HepG2 (cell line): ENCODE data around the gene PRKD2. TPM values are rescaled to one million over a fixed set of nuclear protein-coding genes. Genes with fewer than 3 reads are reported as not detected.
A peak's percentile ranks its signal among the peaks of the same experiment; 100 is the strongest.

ENCODE experiments used
- ATAC-seq: fragments of 200-7000 bp; cut with Tn5 transposase; 3 replicates; pipeline ENCODE4 v1.9.1; 2020; ENCODE audit warnings: mild to moderate bottlenecking, moderate library complexity
- BruUV-seq: library from RNA; stranded (reverse); fragments of 400-500 nt; replicated peaks from 2 replicates; lab custom pipeline; 2021; lab: Mats Ljungman, UMichigan
- CTCF ChIA-PET: fragments of 300-600 bp; formaldehyde crosslinking; extraction: SDS; loops from one replicate; lab custom pipeline; 2021; ENCODE audit warnings: low total read pairs, inconsistent platforms, low intra/inter-chr PET ratio; lab: Yijun Ruan, JAX
- POLR2A ChIA-PET: fragments of 350-600 bp; sonication (Branson Sonifier 250); formaldehyde crosslinking; loops from one replicate; lab custom pipeline; 2020; ENCODE audit warnings: antibody characterized with exemption, inconsistent platforms; lab: Yijun Ruan, JAX
- DNase-seq: peaks from one replicate; pipeline ENCODE4 v3.0.0-alpha.2; 2015; ENCODE audit warnings: low spot score
- FAIRE-seq: peaks from 3 replicates; lab custom pipeline; 2011; peaks lifted over from hg19 to GRCh38; lab: Jason Lieb, UNC
- H2AFZ ChIP-seq: one replicate; pipeline ENCODE4 v1.6.1; 2011; ENCODE audit warnings: low read length, inconsistent platforms
- H3K27ac ChIP-seq: fragments of 300-600 bp; 3 replicates; pipeline ENCODE4 v1.8.0; 2011; ENCODE audit warnings: mixed run types, mild to moderate bottlenecking, mixed read lengths, low read length, inconsistent platforms; ENCODE audit not compliant: insufficient read depth; ENCODE audit errors: extremely low read length
- H3K27me3 ChIP-seq, 2 experiments: fragments of 200-600 bp in 1 of 2; 2 replicates in 1 of 2; 3 replicates in 1 of 2; pipeline versions ENCODE4 v1.6.0 to v1.8.0; 2011; ENCODE audit warnings: low read length in 2 of 2, mild to moderate bottlenecking in 2 of 2, moderate library complexity in 2 of 2, inconsistent platforms in 1 of 2; ENCODE audit not compliant: insufficient read depth in 2 of 2, control insufficient read depth in 1 of 2
- H3K36me3 ChIP-seq, 2 experiments: fragments of 200-600 bp in 1 of 2; replicated peaks in 1 of 2; 2 replicates in 1 of 2; 3 replicates in 1 of 2; pipeline versions ENCODE4 v1.5.1 to v1.8.0; 2011; ENCODE audit warnings: low read length in 2 of 2, inconsistent platforms in 1 of 2; ENCODE audit not compliant: insufficient read depth in 2 of 2, control insufficient read depth in 1 of 2
- H3K4me1 ChIP-seq: 2 replicates; pipeline ENCODE4 v1.5.1; 2012; ENCODE audit warnings: low read length, inconsistent platforms; ENCODE audit not compliant: insufficient read depth
- H3K4me2 ChIP-seq: 2 replicates; pipeline ENCODE4 v1.6.0; 2011; ENCODE audit warnings: low read depth, low read length, inconsistent platforms
- H3K4me3 ChIP-seq, 3 experiments: fragments of 200-600 bp in 1 of 3; sonication (generic), shearing (Covaris generic) in 1 of 3; replicated peaks in 1 of 3; 2 replicates each; pipeline ENCODE4 v1.5.1; 2011 to 2016; ENCODE audit warnings: low read length in 3 of 3, inconsistent platforms in 2 of 3, low read depth in 2 of 3, mild to moderate bottlenecking in 2 of 3, control low read depth in 1 of 3, mixed read lengths in 1 of 3; ENCODE audit not compliant: insufficient read depth in 1 of 3
- H3K79me2 ChIP-seq: one replicate; pipeline ENCODE4 v1.6.1; 2011; ENCODE audit warnings: low read length, inconsistent platforms; ENCODE audit not compliant: insufficient read depth
- H3K9ac ChIP-seq: 2 replicates; pipeline ENCODE4 v1.6.0; 2011; ENCODE audit warnings: mild to moderate bottlenecking, low read depth, low read length, inconsistent platforms; ENCODE audit not compliant: insufficient read depth
- H3K9me3 ChIP-seq: 2 replicates; pipeline ENCODE4 v1.5.1; 2012; ENCODE audit warnings: mild to moderate bottlenecking, low read length
- H4K20me1 ChIP-seq: 2 replicates; pipeline ENCODE4 v1.6.0; 2011; ENCODE audit warnings: inconsistent platforms, mild to moderate bottlenecking, low read length, moderate library complexity; ENCODE audit not compliant: insufficient read depth
- AGO2 ChIP-seq: fragments of 200-400 bp; formaldehyde crosslinking; optimal IDR thresholded peaks from 2 replicates; pipeline ENCODE3; 2017; ENCODE audit warnings: mild to moderate bottlenecking, low read depth, low read length, moderate library complexity
- CEBPB ChIP-seq: IDR thresholded peaks from 2 replicates; pipeline ENCODE4 v1.6.1; 2011; ENCODE audit warnings: low read depth, low read length, improper control_type of control experiment, borderline replicate concordance
- CREM ChIP-seq, 2 experiments: sonication (generic) in 1 of 2; formaldehyde crosslinking in 1 of 2; IDR thresholded peaks; 2 replicates each; pipeline versions ENCODE4 v1.4.0 to v1.6.1; 2016 to 2020; ENCODE audit warnings: antibody characterized with exemption in 1 of 2, mild to moderate bottlenecking in 1 of 2, missing genetic modification reagents in 1 of 2
- HES4 ChIP-seq: sonication (generic); formaldehyde crosslinking; IDR thresholded peaks from 2 replicates; pipeline ENCODE4 v1.9.0; 2021; ENCODE audit warnings: mild to moderate bottlenecking, missing genetic modification reagents, borderline replicate concordance
- MXD1 ChIP-seq: sonication (generic); formaldehyde crosslinking; IDR thresholded peaks from 2 replicates; pipeline ENCODE4 v1.4.0; 2020; ENCODE audit warnings: mild to moderate bottlenecking, missing genetic modification reagents
- NFE2L2 ChIP-seq: fragments of 150-350 bp; IDR thresholded peaks from 2 replicates; pipeline ENCODE4 v1.6.1; 2014; ENCODE audit warnings: low read length
- POLR2A ChIP-seq, 2 experiments: IDR thresholded peaks; 2 replicates each; pipeline ENCODE4 v1.6.1; 2011; ENCODE audit warnings: low read depth in 2 of 2, low read length in 2 of 2, mild to moderate bottlenecking in 1 of 2, moderate library complexity in 1 of 2; ENCODE audit not compliant: insufficient read depth in 1 of 2
- RFX1 ChIP-seq: fragments of 450-650 bp; IDR thresholded peaks from 2 replicates; pipeline ENCODE4 v1.6.1; 2017
- SAP130 ChIP-seq: IDR thresholded peaks from 2 replicates; pipeline ENCODE4 v1.6.1; 2016; ENCODE audit warnings: low read depth
- TRIM24 ChIP-seq: sonication (generic); formaldehyde crosslinking; IDR thresholded peaks from 2 replicates; pipeline ENCODE4 v1.8.0; 2022; ENCODE audit warnings: mild to moderate bottlenecking, missing genetic modification reagents
- ZKSCAN1 ChIP-seq: fragments of 150-350 bp; IDR thresholded peaks from 2 replicates; pipeline ENCODE4 v1.6.1; 2014; ENCODE audit warnings: low read length
- ZNF432 ChIP-seq: sonication (generic); formaldehyde crosslinking; IDR thresholded peaks from 2 replicates; pipeline ENCODE4 v1.5.0; 2020; ENCODE audit warnings: missing genetic modification reagents, mild to moderate bottlenecking, borderline replicate concordance
- ZNF891 ChIP-seq: sonication (generic); formaldehyde crosslinking; IDR thresholded peaks from 2 replicates; pipeline ENCODE4 v1.5.0; 2020; ENCODE audit warnings: mild to moderate bottlenecking, missing genetic modification reagents
- WGBS: methylation state at CpG from one replicate; pipeline ENCODE4 v1.1.6; 2017; ENCODE audit warnings: low lambda C conversion rate; 5-methylcytosine and 5-hydroxymethylcytosine counted together
- in situ Hi-C: cut with HindIII; loops from 2 replicates; pipeline ENCODE4 v1.10.0; 2017; ENCODE audit warnings: low pct_unique_long_range_greater_than_20kb; ENCODE audit not compliant: extremely low pct_ligation_motif_present
- intact Hi-C: fragments of 100-400 bp; cut with micrococcal nuclease; formaldehyde crosslinking; loops from one replicate; pipeline ENCODE4 v1.10.0; 2022; ENCODE audit not compliant: unreplicated experiment
- polyA plus RNA-seq, 8 experiments: library from polyadenylated mRNA; depleted of rRNA in 3 of 8; stranded (reverse) in 7 of 8; unstranded in 1 of 8; fragments of >200 nt; fragmentation: Illumina TruSeq in 4 of 8; extraction: Trizol in 4 of 8; gene quantifications; 2 replicates each; pipeline versions ENCODE4 v1.2.1 to v1.2.3, GENCODE V29; 2011 to 2016; ENCODE audit warnings: low read depth in 4 of 8, missing spikeins in 1 of 8, mixed read lengths in 1 of 8; ENCODE audit not compliant: insufficient read depth in 1 of 8
- total RNA-seq, 5 experiments: library from RNA; depleted of rRNA; stranded (reverse); fragments of >200 nt; fragmentation: Illumina TruSeq; extraction: Trizol; gene quantifications; 2 replicates each; pipeline ENCODE4 v1.2.3, GENCODE V29; 2016; ENCODE audit warnings: low read depth in 1 of 5

PRKD2 gene
- total and polyA plus RNA-seq, 2 of the 13 experiments (the other 11 are each of a cell fraction or from before 2014, with no cell fraction given), result 6.7 to 7.3 TPM

GRCh38 chr19:46720503-46721239 is 3.8 kb upstream of the PRKD2 start:
- BruUV-seq, result no TSS peak
- Histone ChIP-seq H3K9me3 (no peaks in the 10 kb centered on the region), H2AFZ (no peak overlapping the region), H3K36me3 (peaks cover 23 to 41% of the 10 kb centered on the region in 2 experiments), H4K20me1 (no peaks in the 10 kb centered on the region), H3K27me3 (no peaks in the 10 kb centered on the region; a peak in 1 of 5 replicates), H3K4me1 (peaks cover 19% of the 10 kb centered on the region), H3K4me2 (no peak overlapping the region), H3K4me3 (no peak overlapping the region), H3K27ac (no peak overlapping the region), H3K9ac (no peak overlapping the region), H3K79me2 (peaks cover 10% of the 10 kb centered on the region)
- in situ Hi-C loops, result no loop called here
- no peak for DNase-seq
- POLR2A ChIA-PET, result no interaction called here
- no peak for ATAC-seq
- intact Hi-C loops, result no loop called here
- WGBS, result 94% methylated on average over 17 of the region's 22 CpGs
- CTCF ChIA-PET, result no interaction called here
- FAIRE-seq, result no peak
- TF ChIP-seq HES4 (CRISPR knock-in tag) (no peak), TRIM24 (CRISPR knock-in tag) (no peak), CREM (IDR thresholded peaks at IDR 0.05) (no peak), CREM (CRISPR knock-in tag; IDR thresholded peaks at IDR 0.05) (no peak), NFE2L2 (no peak), RFX1 (no peak), SAP130 (CRISPR knock-in tag) (no peak), ZNF891 (no peak), ZNF432 (CRISPR knock-in tag) (no peak), ZKSCAN1 (no peak), AGO2 (peak; percentile 44), POLR2A (IDR thresholded peaks at IDR 0.05; ENCODE audit: insufficient read depth in 1 of 2, low read depth in 2 of 2, low read length in 2 of 2) (0 out of 4 replicates have a peak, but pooled peaks of 1 of the 2 experiments have one; percentile 18), MXD1 (CRISPR knock-in tag) (no peak), CEBPB (no peak)
